Kasumi-1 (cell line): ENCODE data around the gene PIAS4.
"Not testable (repeated sequence)": the region's sequence is repeated elsewhere in the genome, so short reads cannot be mapped to it uniquely, and the experiment has no call there.

Experiments used
- DNase-seq, 2 experiments: peaks; one replicate each; lab custom pipeline; 2025; lab: John Stamatoyannopoulos, UW

Gene PIAS4

GRCh38 chr19:4007021-4007835 is at the start of gene PIAS4:
TSS of gene PIAS4 (plus strand) at chr19:4007736. CDS start at chr19:4007761, 25 bp downstream.
- DNase-seq, result peak; percentile 87 to 95

GRCh38 chr19:3958836-3959765 is 48.4 kb upstream of the PIAS4 start:
- no peak for DNase-seq

- no peak for DNase-seq
Measured at GRCh38 chr19:3959766-3960131, 47.8 kb upstream of the PIAS4 start.

GRCh38 chr19:3961007-3961406 is 46.5 kb upstream of the PIAS4 start:
- no peak for DNase-seq

GRCh38 chr19:3963458-3964255 is 43.9 kb upstream of the PIAS4 start:
- no peak for DNase-seq

- no peak for DNase-seq
Measured at GRCh38 chr19:3964256-3965194, 43.0 kb upstream of the PIAS4 start.

GRCh38 chr19:3966051-3967017 is 41.2 kb upstream of the PIAS4 start:
- DNase-seq, result no peak

GRCh38 chr19:3967983-3968382 is 39.6 kb upstream of the PIAS4 start:
- not testable (repeated sequence) for DNase-seq

GRCh38 chr19:3968556-3969434 is 38.7 kb upstream of the PIAS4 start:
- peak; percentile 76 for DNase-seq

GRCh38 chr19:3969435-3970312 is 37.9 kb upstream of the PIAS4 start:
- no peak for DNase-seq

- no peak for DNase-seq
Measured at GRCh38 chr19:3970313-3970807, 37.2 kb upstream of the PIAS4 start.

- DNase-seq, result peak; percentile 94 to 96
Measured at GRCh38 chr19:3970808-3971598, 36.5 kb upstream of the PIAS4 start, which contains the start of gene DAPK3. TSS of gene DAPK3 (minus strand) at chr19:3971099. CDS start at chr19:3969735, 1,364 bp downstream.

- DNase-seq, result no peak
Measured at GRCh38 chr19:3975144-3975543, 32.4 kb upstream of the PIAS4 start.

GRCh38 chr19:3975637-3976087 is 31.9 kb upstream of the PIAS4 start:
- DNase-seq, result no peak

- DNase-seq, result no peak
Measured at GRCh38 chr19:3976495-3977241, 30.9 kb upstream of the PIAS4 start.
